Endothelial cell of hepatic sinusoid (primary cell): Measurements from ENCODE around the gene FOXL3.

Source experiments
- in situ Hi-C: cut with HindIII; loops from 2 replicates; pipeline ENCODE4 v1.10.0; 2017; ENCODE audit warnings: low sequenced_read_pairs

FOXL3 gene

GRCh38 chr7:300546-301290, 10.7 kb downstream of the FOXL3 start:
- in situ Hi-C loops: no loop called here

- in situ Hi-C loops: no loop called here
Measured at GRCh38 chr7:301291-302053, 11.5 kb downstream of the FOXL3 start.

DNA sequence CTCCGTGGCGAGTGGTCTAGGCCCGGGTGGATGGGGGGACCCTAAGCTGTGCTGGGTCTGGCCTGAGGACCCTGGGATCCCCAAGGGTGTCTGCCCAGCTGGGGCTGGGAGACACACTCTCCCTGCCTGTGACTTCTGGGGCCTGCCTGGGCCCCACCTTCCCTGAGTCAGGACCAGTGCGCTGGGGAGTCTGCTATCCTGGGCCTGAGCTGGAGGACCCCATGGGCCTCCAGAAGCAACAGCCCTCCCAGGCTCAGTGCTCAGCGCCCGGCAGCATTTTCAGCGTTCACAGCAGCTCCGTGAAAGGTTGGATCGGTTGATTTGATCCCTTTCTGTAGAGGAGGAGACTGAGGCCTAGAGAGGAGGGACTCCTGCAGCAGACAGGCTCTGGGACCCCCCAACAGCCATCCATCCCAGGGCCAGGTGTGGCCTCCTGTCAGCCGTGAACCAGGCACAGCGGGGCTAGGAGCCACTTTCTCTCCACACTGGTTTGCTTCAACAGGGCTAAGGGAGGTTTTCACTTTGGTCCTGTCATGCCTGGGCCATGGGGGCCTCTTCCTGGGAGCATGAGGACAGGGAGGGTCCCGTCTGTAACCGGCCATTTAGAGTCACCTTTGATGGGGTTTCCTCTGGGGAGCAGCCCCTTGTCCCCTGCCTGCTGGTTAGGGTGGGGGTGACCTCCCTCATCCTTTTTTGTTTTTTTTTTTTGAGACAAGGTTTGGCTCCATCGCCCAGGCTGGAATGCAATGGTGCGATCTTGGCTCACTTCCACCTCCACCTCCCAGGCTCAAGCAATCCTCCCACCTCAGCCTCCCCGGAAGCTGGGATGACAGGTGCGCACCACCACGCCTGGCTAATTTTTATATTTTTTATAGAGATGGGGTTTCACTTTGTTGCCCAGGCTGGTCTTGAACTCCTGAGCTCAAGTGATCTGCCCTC, 12.4 kb downstream of the FOXL3 start:
- in situ Hi-C loops: no loop called here

- in situ Hi-C loops: no loop called here
Measured at GRCh38 chr7:303425-303824, 13.5 kb downstream of the FOXL3 start.

DNA sequence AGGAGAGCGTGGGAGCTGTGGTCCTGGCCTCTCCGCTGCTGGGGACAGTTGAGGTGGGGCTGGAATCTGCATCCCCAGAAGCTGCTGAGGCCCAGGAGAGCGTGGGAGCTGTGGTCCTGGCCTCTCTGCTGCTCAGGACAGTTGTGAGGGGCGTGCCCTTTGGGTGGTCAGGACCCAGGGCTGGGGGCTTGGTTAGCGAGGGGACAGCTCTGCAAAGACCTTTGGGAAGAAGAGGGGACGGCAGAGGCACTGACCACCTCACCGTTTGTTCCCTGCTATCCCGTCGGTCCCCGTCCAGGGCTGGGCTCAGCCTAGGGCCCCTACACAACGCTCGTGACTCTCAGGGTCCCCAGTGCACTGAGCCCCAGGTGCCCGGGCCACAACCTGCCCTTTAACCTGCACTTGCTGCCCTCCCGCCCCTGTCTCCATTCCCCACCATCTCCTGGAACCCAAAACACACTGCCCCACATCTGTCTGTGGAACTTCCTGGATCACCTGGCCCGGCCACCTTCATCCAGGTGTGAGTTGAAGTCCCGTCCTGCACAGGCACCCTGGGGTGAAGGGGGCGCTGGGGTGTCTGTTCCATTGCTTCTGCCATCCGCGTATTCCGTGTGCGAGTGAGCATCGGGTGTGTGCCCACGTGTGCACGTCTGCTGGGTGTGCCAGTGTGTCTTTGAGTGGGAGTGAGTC, 14.1 kb downstream of the FOXL3 start:
- in situ Hi-C loops: no loop called here

DNA sequence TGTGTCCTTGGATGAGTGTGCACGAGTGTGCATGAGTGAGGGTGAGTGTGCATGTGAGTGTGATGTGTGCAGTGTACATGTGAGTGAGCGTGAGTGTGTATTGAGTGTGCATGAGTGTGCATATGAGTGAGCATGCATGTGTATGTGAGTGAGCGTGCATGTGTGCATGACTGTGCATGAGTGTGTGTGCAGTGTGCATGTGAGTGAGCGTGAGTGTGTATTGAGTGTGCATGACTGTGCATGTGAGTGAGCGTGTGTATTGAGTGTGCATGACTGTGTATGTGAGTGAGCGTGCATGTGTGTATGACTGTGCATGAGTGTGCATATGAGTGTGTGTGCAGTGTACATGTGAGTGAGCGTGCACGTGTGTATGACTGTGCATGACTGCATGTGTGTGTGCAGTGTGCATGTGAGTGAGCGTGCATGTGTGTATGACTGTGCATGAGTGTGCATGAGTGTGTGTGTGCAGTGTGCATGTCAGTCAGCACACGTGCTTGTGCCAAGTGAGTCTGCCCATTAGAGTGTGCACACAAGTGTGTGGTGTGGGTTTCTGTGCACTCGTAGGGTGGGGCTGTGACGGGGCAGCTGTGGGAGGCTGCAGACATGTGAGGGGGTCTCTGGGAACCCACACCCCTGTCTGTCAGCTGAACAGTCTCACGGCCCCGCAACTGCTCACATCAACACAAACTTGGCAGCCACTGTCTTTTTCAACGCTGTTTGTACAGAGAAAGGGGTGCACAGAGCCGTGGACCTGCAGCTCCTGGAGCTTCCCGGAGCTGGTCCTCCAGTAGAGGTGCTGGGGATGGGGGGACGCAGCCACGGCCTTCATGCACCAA, 14.8 kb downstream of the FOXL3 start:
- in situ Hi-C loops: no loop called here

- in situ Hi-C loops: no loop called here
Measured at GRCh38 chr7:305410-306151, 15.6 kb downstream of the FOXL3 start.

DNA sequence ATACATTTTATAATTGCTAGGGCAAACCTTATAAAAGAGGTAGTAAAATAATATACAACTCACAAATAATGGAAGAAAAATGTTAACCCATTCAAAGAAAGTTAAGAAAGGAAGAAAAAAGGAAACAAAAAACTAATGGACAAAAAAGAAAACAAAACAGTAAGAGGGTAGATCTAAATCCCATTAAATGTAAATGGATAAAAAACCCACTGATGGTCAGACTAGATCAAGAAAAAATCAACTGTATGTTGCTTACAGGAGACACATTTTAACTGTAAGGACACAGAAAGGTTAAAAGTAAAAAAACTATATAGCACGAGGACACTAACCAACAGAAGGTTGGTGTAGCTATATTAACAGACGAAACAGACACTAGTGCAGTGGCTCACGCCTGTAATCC, 18.0 kb downstream of the FOXL3 start:
- in situ Hi-C loops: no loop called here

GRCh38 chr7:309586-310228, 19.7 kb downstream of the FOXL3 start:
- in situ Hi-C loops: no loop called here

- in situ Hi-C loops: no loop called here
Measured at GRCh38 chr7:311131-311680, 21.2 kb downstream of the FOXL3 start.

- in situ Hi-C loops: no loop called here
Measured at GRCh38 chr7:311796-312195, 21.8 kb downstream of the FOXL3 start.

DNA sequence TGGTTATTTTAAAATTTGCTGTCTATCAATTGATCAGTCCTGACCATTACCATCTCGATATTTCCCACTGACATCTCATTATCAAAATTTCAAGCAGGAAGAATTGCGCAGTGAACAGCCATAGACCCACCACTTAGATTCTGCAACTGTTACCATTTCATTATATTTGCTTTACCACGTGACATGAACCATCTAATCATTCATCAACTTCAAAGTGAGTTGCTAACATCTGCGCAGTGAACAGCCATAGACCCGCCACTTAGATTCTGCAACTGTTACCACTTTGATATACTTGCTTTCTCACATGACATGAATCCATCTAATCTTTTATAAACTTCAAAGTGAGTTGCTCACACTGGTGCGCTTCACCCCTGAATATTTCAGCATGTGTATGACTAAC, 22.5 kb downstream of the FOXL3 start:
- in situ Hi-C loops: no loop called here

DNA sequence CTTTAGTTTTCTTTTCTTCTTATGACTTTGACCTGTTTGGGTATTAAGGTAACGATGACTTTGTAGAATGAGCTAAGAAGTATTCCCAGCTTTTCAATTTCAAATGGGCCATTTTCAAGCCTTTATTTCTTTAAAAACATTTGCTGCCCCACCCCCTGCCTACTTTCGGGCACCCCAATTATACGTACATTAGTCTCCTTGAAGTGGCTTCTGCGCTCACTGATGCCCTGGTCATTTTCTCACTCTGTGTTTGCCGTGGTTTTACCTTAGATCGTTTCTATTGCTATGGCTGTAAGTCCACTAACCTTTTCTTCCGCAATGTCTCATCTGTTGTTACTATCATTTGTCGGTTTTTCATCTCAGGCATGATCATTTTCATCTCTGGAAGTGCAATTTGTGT, 24.9 kb downstream of the FOXL3 start:
- in situ Hi-C loops: no loop called here

DNA sequence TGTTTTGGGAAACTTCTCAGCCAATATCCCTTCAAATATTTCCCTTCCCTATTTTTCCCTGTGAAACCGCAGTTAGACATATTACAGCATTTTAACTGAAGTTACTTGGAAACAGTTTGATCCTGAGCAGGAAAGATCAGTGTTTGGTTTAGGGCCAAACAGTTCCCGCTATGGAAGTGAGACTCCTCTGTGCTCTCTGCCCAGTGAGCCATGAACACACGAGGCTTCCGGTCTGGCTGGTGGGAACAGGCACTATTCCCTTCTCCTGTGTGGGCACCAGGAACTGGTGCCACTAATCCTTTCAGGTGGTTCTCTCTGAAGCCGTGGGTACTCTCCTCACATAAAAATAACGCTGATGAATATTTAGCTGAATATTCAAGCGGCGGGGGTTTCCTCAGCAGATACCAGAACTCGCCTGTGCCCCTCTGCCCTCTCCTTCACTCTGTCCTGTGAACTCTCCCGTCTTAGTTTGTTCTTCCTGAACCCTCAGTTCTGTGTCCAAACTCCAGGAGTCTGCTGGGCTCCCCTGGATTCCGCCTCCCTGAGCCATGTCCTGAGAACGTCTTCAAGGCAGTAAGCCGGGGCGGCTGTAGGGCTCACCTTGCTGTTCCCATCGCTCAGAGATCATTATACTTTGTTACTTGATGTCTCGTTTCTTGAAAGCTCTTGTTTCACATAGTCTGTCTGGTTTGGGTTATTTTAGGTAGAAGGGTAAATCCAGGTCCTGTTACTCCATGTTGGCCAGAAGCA, 25.7 kb downstream of the FOXL3 start:
- in situ Hi-C loops: no loop called here

DNA sequence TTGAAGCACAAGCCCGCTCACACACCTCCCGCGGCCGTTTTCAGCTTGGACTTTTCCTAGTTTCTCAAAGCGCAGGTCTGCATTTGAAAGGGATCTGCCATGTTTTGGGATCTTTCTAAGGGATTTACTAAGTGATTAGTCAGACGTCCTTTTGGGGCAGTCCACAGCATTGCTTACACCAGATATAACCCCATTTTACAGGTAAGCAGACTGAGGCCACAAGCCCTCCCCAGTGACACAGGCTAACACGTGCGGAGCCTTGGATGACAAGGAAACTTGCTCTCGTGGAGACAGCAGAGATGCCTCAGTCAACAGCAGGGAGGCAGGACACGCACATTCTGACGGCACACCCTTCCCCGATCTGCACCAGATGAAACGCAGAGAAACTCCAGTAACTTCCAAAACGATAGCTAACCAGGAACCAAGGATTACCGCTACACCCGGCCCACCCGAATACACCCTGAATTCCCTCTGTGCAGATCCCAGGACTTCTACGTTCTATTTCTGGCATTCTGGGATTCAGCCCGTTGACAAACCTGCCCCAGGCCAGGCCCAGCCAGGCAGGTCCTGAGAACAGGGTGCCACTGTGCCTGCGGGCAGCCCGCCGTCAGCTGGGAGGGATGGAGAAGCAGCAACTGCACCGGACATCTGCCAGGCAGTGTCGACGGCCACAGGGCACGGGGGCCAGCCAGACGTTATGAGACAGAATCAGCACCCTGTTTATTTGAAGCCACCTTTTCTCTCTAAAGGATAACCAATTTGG, 27.9 kb downstream of the FOXL3 start:
- in situ Hi-C loops: no loop called here

DNA sequence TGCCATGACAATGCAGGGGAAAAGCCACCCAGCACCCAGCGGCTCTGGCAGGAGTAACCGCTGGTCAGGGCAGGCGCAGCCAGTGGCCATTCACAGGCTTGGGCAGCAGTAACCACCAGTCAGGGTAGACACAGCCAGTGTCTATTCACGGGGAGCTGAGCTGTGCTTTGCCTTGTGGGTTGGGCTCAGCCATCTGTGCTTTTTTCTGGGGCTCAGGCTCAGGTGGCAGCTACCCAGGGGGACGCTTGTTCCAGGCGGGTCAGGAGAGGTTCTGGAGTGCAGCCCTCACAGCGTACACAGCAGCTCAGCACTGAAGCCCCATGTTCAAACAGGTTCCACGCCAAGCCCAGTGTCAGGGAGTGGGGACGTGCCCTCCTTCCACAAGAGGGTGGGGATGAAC, 28.5 kb downstream of the FOXL3 start:
- in situ Hi-C loops: no loop called here
